CD8-positive, alpha-beta memory T cell (primary cell): ENCODE measurements around the gene TUBA1C. TPM values are rescaled to one million over a fixed set of nuclear protein-coding genes. Genes with fewer than 3 reads are reported as not detected.

Source experiments
- CTCF ChIA-PET: fragments of 350-600 bp; sonication (Branson Sonifier 250); formaldehyde crosslinking; loops from one replicate; lab custom pipeline; 2021; ENCODE audit warnings: antibody characterized with exemption; lab: Charles Lee
- POLR2A ChIA-PET: fragments of 350-600 bp; sonication (Branson Sonifier 250); formaldehyde crosslinking; loops from one replicate; lab custom pipeline; 2021; ENCODE audit warnings: antibody characterized with exemption; lab: Charles Lee
- DNase-seq, 5 donors: peaks; one replicate each; pipeline versions ENCODE4 v3.0.0 to v3.0.0-alpha.2; 2020 to 2022; ENCODE audit warnings: mixed read lengths in 1 of 5
- H3K27ac ChIP-seq: one replicate; pipeline ENCODE4 v1.7.0; 2013; ENCODE audit warnings: low read depth, mild to moderate bottlenecking, low read length, moderate library complexity
- H3K27me3 ChIP-seq: 2 replicates; pipeline ENCODE4 v1.7.0; 2013; ENCODE audit warnings: low read length, mild to moderate bottlenecking; ENCODE audit not compliant: insufficient read depth, poor library complexity, severe bottlenecking
- H3K36me3 ChIP-seq: 2 replicates; pipeline ENCODE4 v1.7.0; 2013; ENCODE audit warnings: mild to moderate bottlenecking, low read length, moderate library complexity; ENCODE audit not compliant: insufficient read depth
- H3K4me1 ChIP-seq: 2 replicates; pipeline ENCODE4 v1.7.0; 2013; ENCODE audit warnings: mild to moderate bottlenecking, low read length, moderate library complexity; ENCODE audit not compliant: insufficient read depth
- H3K4me3 ChIP-seq: 2 replicates; pipeline ENCODE4 v1.7.0; 2013; ENCODE audit warnings: mild to moderate bottlenecking, low read length
- H3K9me3 ChIP-seq: 2 replicates; pipeline ENCODE4 v1.7.0; 2013; ENCODE audit warnings: mild to moderate bottlenecking, low read length
- H3K27ac Mint-ChIP-seq, 8 donors: one replicate each; pipeline ENCODE4 v1.8.0; 2020 to 2021; ENCODE audit warnings: mixed read lengths in 8 of 8, mild to moderate bottlenecking in 6 of 8, inconsistent platforms in 3 of 8, moderate library complexity in 3 of 8
- H3K27me3 Mint-ChIP-seq, 2 donors: one replicate each; pipeline ENCODE4 v1.8.0; 2020 to 2021; ENCODE audit warnings: mixed read lengths in 2 of 2, mild to moderate bottlenecking in 1 of 2, moderate library complexity in 1 of 2
- H3K36me3 Mint-ChIP-seq, 3 donors: one replicate each; pipeline ENCODE4 v1.8.0; 2020 to 2021; ENCODE audit warnings: mixed read lengths in 3 of 3, inconsistent platforms in 1 of 3, mild to moderate bottlenecking in 1 of 3
- H3K4me1 Mint-ChIP-seq, 3 donors: one replicate each; pipeline ENCODE4 v1.8.0; 2020 to 2021; ENCODE audit warnings: mixed read lengths in 3 of 3, inconsistent platforms in 1 of 3, mild to moderate bottlenecking in 1 of 3
- H3K4me3 Mint-ChIP-seq, 7 donors: one replicate each; pipeline ENCODE4 v1.8.0; 2020 to 2021; ENCODE audit warnings: mixed read lengths in 7 of 7, mild to moderate bottlenecking in 6 of 7, moderate library complexity in 4 of 7, inconsistent platforms in 2 of 7
- H3K9me3 Mint-ChIP-seq, 5 donors: one replicate each; pipeline ENCODE4 v1.8.0; 2020 to 2022; ENCODE audit warnings: mixed read lengths in 5 of 5, mild to moderate bottlenecking in 3 of 5, moderate library complexity in 2 of 5, inconsistent platforms in 1 of 5
- polyA plus RNA-seq: library from polyadenylated mRNA; unstranded; fragments of 300-500 nt; fragmentation: Illumina TruSeq; gene quantifications from one replicate; pipeline ENCODE4 v1.2.3, GENCODE V29; 2021
- total RNA-seq, 2 experiments: library from RNA; stranded (reverse); gene quantifications; one replicate each; pipeline ENCODE4 v1.2.3, GENCODE V29; 2021

TUBA1C gene
- total RNA-seq (100 to 1,000 TPM; 351 to 356 TPM), polyA plus RNA-seq (49.5 TPM)

GRCh38 chr12:49264873-49265792, at the start of gene TUBA1C:
Gene TUBA1C (plus strand): TSS chr12:49265082. CDS start chr12:49265182, 100 bp downstream.
- POLR2A ChIA-PET, result interaction anchor here (0.6 to 3.4 kb wide), 9 partner anchors 16 to 503 kb away, joined by 3 to 21 read pairs (median 7); partner anchors contain the start of genes LMBR1L, SPATS2, TROAP and TUBA1A
- no peaks in the 10 kb centered on the region for H3K27me3 Mint-ChIP-seq
- H3K4me1 ChIP-seq, result peaks cover 8% of the 10 kb centered on the region

GRCh38 chr12:49219417-49220026, 45.4 kb upstream of the TUBA1C start:
- H3K9me3 ChIP-seq, result no peaks in the 10 kb centered on the region
- H3K27ac ChIP-seq, result no peak overlapping the region
- Mint-ChIP-seq H3K27me3 (peaks cover 4 to 6% of the 10 kb centered on the region in 2 donors), H3K4me1 (no peaks in the 10 kb centered on the region), H3K9me3 (no peaks in the 10 kb centered on the region), H3K4me3 (no peak overlapping the region), H3K27ac (peak overlapping the region in 1 of 8 donors; percentile 58), H3K36me3 (no peaks in the 10 kb centered on the region)
- no peaks in the 10 kb centered on the region for H3K36me3 ChIP-seq
- H3K27me3 ChIP-seq, result no peaks in the 10 kb centered on the region
- no peak overlapping the region for H3K4me3 ChIP-seq
- DNase-seq, result no peak
- CTCF ChIA-PET, result interaction anchor here (0.8 kb wide), 1 partner anchor 131 kb away, joined by 3 read pairs; no protein-coding TSS in a partner anchor
- POLR2A ChIA-PET, result no interaction called here
- no peaks in the 10 kb centered on the region for H3K4me1 ChIP-seq

More at GRCh38 chr12:49264873-49265792, at the start of gene TUBA1C:
- H3K9me3 ChIP-seq, result no peaks in the 10 kb centered on the region
- Mint-ChIP-seq H3K9me3 (no peaks in the 10 kb centered on the region), H3K4me3 (peak within 1 kb of the TSS; percentile 91 to 99 (median 94)), H3K4me1 (peaks cover 21 to 39% (median 33%) of the 10 kb centered on the region in 3 donors), H3K27ac (peak within 1 kb of the TSS; percentile 61 to 97 (median 92)), H3K36me3 (peaks cover 0 to 19% (median 3%) of the 10 kb centered on the region in 3 donors)
- CTCF ChIA-PET, result interaction anchor here (0.6 to 2.5 kb wide), 9 partner anchors 12 to 93 kb away, joined by 3 to 7 read pairs (median 4); partner anchors contain the start of gene DNAJC22
- H3K27me3 ChIP-seq, result no peaks in the 10 kb centered on the region
- H3K27ac ChIP-seq, result peak within 1 kb of the TSS; percentile 96
- peak; percentile 80 to 90 (median 82) for DNase-seq
- H3K4me3 ChIP-seq, result peak within 1 kb of the TSS; percentile 93
- H3K36me3 ChIP-seq, result peaks cover 6% of the 10 kb centered on the region

GRCh38 chr12:49220972-49221371, 43.9 kb upstream of the TUBA1C start:
- no peaks in the 10 kb centered on the region for H3K4me1 Mint-ChIP-seq
- no peak overlapping the region for H3K27ac ChIP-seq
- no peaks in the 10 kb centered on the region for H3K36me3 ChIP-seq
- ChIA-PET POLR2A (no interaction called here), CTCF (no interaction called here)
- no peak overlapping the region for H3K4me3 Mint-ChIP-seq
- no peaks in the 10 kb centered on the region for H3K9me3 Mint-ChIP-seq
- no peaks in the 10 kb centered on the region for H3K36me3 Mint-ChIP-seq
- H3K4me1 ChIP-seq, result no peaks in the 10 kb centered on the region
- no peaks in the 10 kb centered on the region for H3K27me3 ChIP-seq
- DNase-seq, result no peak
- no peak overlapping the region for H3K27ac Mint-ChIP-seq
- H3K4me3 ChIP-seq, result no peak overlapping the region
- no peaks in the 10 kb centered on the region for H3K9me3 ChIP-seq
- H3K27me3 Mint-ChIP-seq, result peaks cover 0 to 3% of the 10 kb centered on the region in 2 donors

- H3K4me3 ChIP-seq, result no peak overlapping the region
- H3K36me3 ChIP-seq, result no peaks in the 10 kb centered on the region
- H3K27me3 ChIP-seq, result no peaks in the 10 kb centered on the region
- ChIA-PET POLR2A (interaction anchor here (0.6 kb wide), 1 partner anchor 1436 kb away, joined by 6 read pairs; no protein-coding TSS in a partner anchor), CTCF (interaction anchor here (0.6 to 3.8 kb wide), 4 partner anchors 8 to 134 kb away, joined by 3 to 14 read pairs (median 4); no protein-coding TSS in a partner anchor)
- H3K4me1 ChIP-seq, result no peaks in the 10 kb centered on the region
- Mint-ChIP-seq H3K27me3 (peaks cover 0 to 3% of the 10 kb centered on the region in 2 donors), H3K27ac (no peak overlapping the region), H3K36me3 (no peaks in the 10 kb centered on the region), H3K4me3 (no peak overlapping the region), H3K9me3 (no peaks in the 10 kb centered on the region), H3K4me1 (no peaks in the 10 kb centered on the region)
- H3K9me3 ChIP-seq, result no peaks in the 10 kb centered on the region
- H3K27ac ChIP-seq, result no peak overlapping the region
- no peak for DNase-seq
Measured at GRCh38 chr12:49223122-49223521, 41.8 kb upstream of the TUBA1C start.

GRCh38 chr12:49223590-49224369, 41.1 kb upstream of the TUBA1C start:
- Histone ChIP-seq H3K36me3 (no peaks in the 10 kb centered on the region), H3K27me3 (no peaks in the 10 kb centered on the region), H3K9me3 (no peaks in the 10 kb centered on the region), H3K4me1 (no peaks in the 10 kb centered on the region), H3K27ac (no peak overlapping the region), H3K4me3 (no peak overlapping the region)
- CTCF ChIA-PET, result interaction anchor here (1.1 to 3.8 kb wide), 4 partner anchors 10 to 290 kb away, joined by 3 to 14 read pairs (median 3); partner anchors contain the start of gene TUBA1A
- no peaks in the 10 kb centered on the region for H3K9me3 Mint-ChIP-seq
- no peaks in the 10 kb centered on the region for H3K36me3 Mint-ChIP-seq
- H3K4me3 Mint-ChIP-seq, result no peak overlapping the region
- DNase-seq, result no peak
- H3K27ac Mint-ChIP-seq, result peak overlapping the region in 1 of 8 donors; percentile 25
- POLR2A ChIA-PET, result interaction anchor here (0.6 kb wide), 1 partner anchor 1437 kb away, joined by 6 read pairs; no protein-coding TSS in a partner anchor
- no peaks in the 10 kb centered on the region for H3K4me1 Mint-ChIP-seq
- H3K27me3 Mint-ChIP-seq, result peaks cover 0 to 3% of the 10 kb centered on the region in 2 donors

GRCh38 chr12:49225576-49226166, 39.2 kb upstream of the TUBA1C start:
- no peak for DNase-seq
- Mint-ChIP-seq H3K36me3 (no peaks in the 10 kb centered on the region), H3K4me1 (no peaks in the 10 kb centered on the region), H3K27ac (no peak overlapping the region), H3K9me3 (no peaks in the 10 kb centered on the region), H3K4me3 (no peak overlapping the region), H3K27me3 (peaks cover 0 to 3% of the 10 kb centered on the region in 2 donors)
- Histone ChIP-seq H3K4me3 (no peak overlapping the region), H3K27ac (no peak overlapping the region), H3K36me3 (no peaks in the 10 kb centered on the region), H3K4me1 (no peaks in the 10 kb centered on the region), H3K9me3 (no peaks in the 10 kb centered on the region), H3K27me3 (no peaks in the 10 kb centered on the region)
- ChIA-PET CTCF (interaction anchor here (0.7 to 3.8 kb wide), 5 partner anchors 8 to 146 kb away, joined by 3 to 14 read pairs (median 3); no protein-coding TSS in a partner anchor), POLR2A (no interaction called here)

- Mint-ChIP-seq H3K36me3 (no peaks in the 10 kb centered on the region), H3K9me3 (no peaks in the 10 kb centered on the region), H3K4me3 (no peak overlapping the region), H3K4me1 (no peaks in the 10 kb centered on the region), H3K27me3 (peaks cover 0 to 3% of the 10 kb centered on the region in 2 donors), H3K27ac (no peak overlapping the region)
- H3K27ac ChIP-seq, result no peak overlapping the region
- no peaks in the 10 kb centered on the region for H3K27me3 ChIP-seq
- ChIA-PET CTCF (no interaction called here), POLR2A (no interaction called here)
- no peak overlapping the region for H3K4me3 ChIP-seq
- H3K4me1 ChIP-seq, result no peaks in the 10 kb centered on the region
- no peaks in the 10 kb centered on the region for H3K36me3 ChIP-seq
- H3K9me3 ChIP-seq, result no peaks in the 10 kb centered on the region
- no peak for DNase-seq
Measured at GRCh38 chr12:49227713-49228112, 37.2 kb upstream of the TUBA1C start.
